Measurements from ENCODE around the gene ACKR3.
A peak's percentile ranks its signal among the peaks of the same experiment; 100 is the strongest.

The ACKR3 gene

GRCh38 chr2:236569573-236569973 is at the start of gene ACKR3:
Gene ACKR3 (plus strand): TSS chr2:236569825. CDS start chr2:236580466, 10,641 bp downstream.
- peak; percentile 87 for DNase-seq

- no peak for DNase-seq
These were observed 48.1 kb upstream of the ACKR3 start for GRCh38 chr2:236521556-236521955.

- no peak for DNase-seq
These were observed 46.4 kb upstream of the ACKR3 start for GRCh38 chr2:236523249-236523648.

- DNase-seq: no peak
These were observed 44.1 kb upstream of the ACKR3 start for GRCh38 chr2:236525411-236525997.

- DNase-seq: no peak
These were observed 43.0 kb upstream of the ACKR3 start for GRCh38 chr2:236526455-236527158.

GRCh38 chr2:236527159-236527630 is 42.4 kb upstream of the ACKR3 start:
- no peak for DNase-seq

GRCh38 chr2:236529606-236530005 is 40.0 kb upstream of the ACKR3 start:
- no peak for DNase-seq

- DNase-seq: no peak
These were observed 39.1 kb upstream of the ACKR3 start for GRCh38 chr2:236530512-236530911.

GRCh38 chr2:236531195-236531594 is 38.4 kb upstream of the ACKR3 start:
- DNase-seq: no peak

GRCh38 chr2:236531996-236532395 is 37.6 kb upstream of the ACKR3 start:
- no peak for DNase-seq

- DNase-seq: no peak
These were observed 36.3 kb upstream of the ACKR3 start for GRCh38 chr2:236533343-236533742.

- no peak for DNase-seq
These were observed 34.6 kb upstream of the ACKR3 start for GRCh38 chr2:236535024-236535423.

GRCh38 chr2:236536727-236537398 is 32.8 kb upstream of the ACKR3 start:
- no peak for DNase-seq

GRCh38 chr2:236538242-236538641 is 31.4 kb upstream of the ACKR3 start:
- no peak for DNase-seq

- no peak for DNase-seq
These were observed 28.5 kb upstream of the ACKR3 start for GRCh38 chr2:236541008-236541562.

- DNase-seq: no peak
These were observed 25.3 kb upstream of the ACKR3 start for GRCh38 chr2:236544362-236544761.

- no peak for DNase-seq
These were observed 24.4 kb upstream of the ACKR3 start for GRCh38 chr2:236545248-236545658.

- DNase-seq: no peak
These were observed 23.7 kb upstream of the ACKR3 start for GRCh38 chr2:236545814-236546480.

- no peak for DNase-seq
These were observed 23.0 kb upstream of the ACKR3 start for GRCh38 chr2:236546561-236547002.

- DNase-seq: no peak
These were observed 21.9 kb upstream of the ACKR3 start for GRCh38 chr2:236547725-236548124.

- no peak for DNase-seq
These were observed 21.3 kb upstream of the ACKR3 start for GRCh38 chr2:236548179-236548921.

GRCh38 chr2:236549165-236549564 is 20.5 kb upstream of the ACKR3 start:
- DNase-seq: no peak

Data from retina (tissue), 1 donor.